Measurements from ENCODE around the gene MSMB. TPM values are rescaled to one million over a fixed set of nuclear protein-coding genes. Genes with fewer than 3 reads are reported as not detected.

MSMB gene
- total RNA-seq, 1 experiment from 2014 or later, result not detected

GRCh38 chr10:46053534-46054434 lies 7.7 kb upstream of the MSMB start:
- intact Hi-C loops (cut with micrococcal nuclease; ENCODE audit: unreplicated experiment), result no loop called here

GRCh38 chr10:46052791-46053375 lies 6.8 kb upstream of the MSMB start:
- no TSS peak for BruUV-seq (replicated peaks)
- Histone ChIP-seq H3K36me3 (ENCODE audit: insufficient read depth, low read length, poor library complexity, severe bottlenecking) (no peaks in the 10 kb centered on the region), H3K27ac (ENCODE audit: low read depth, low read length, poor library complexity, severe bottlenecking) (no peak overlapping the region), H3K9me3 (ENCODE audit: low read depth, low read length, poor library complexity, severe bottlenecking) (no peaks in the 10 kb centered on the region), H3K27me3 (replicated peaks; ENCODE audit: insufficient read depth, low read depth, low read length, poor library complexity) (peaks cover 7% of the 10 kb centered on the region), H3K4me1 (ENCODE audit: insufficient read depth, low read length, poor library complexity, severe bottlenecking) (no peaks in the 10 kb centered on the region), H3K4me3 (ENCODE audit: low read depth, low read length, poor library complexity, severe bottlenecking) (no peak overlapping the region)
- CTCF ChIA-PET, result interaction anchor here (0.6 kb wide), 1 partner anchor 13 kb away, joined by 5 read pairs; no protein-coding TSS in a partner anchor
- POLR2A ChIA-PET (ENCODE audit: low non-redundant PET), result no interaction called here
- TF ChIP-seq EZH2 (IDR thresholded peaks at IDR 0.05; ENCODE audit: borderline replicate concordance, low read depth, low read length, poor library complexity, severe bottlenecking) (no peak), CTCF (conservative IDR thresholded peaks at IDR 0.05; ENCODE audit: low read depth, low read length) (no peak)
- intact Hi-C loops (cut with micrococcal nuclease; ENCODE audit: unreplicated experiment), result no loop called here
- DNase-seq (ENCODE audit: low spot score), result no peak

More at GRCh38 chr10:46053534-46054434, 7.7 kb upstream of the MSMB start:
- H3K27ac ChIP-seq (ENCODE audit: low read depth, low read length, poor library complexity, severe bottlenecking), result no peak overlapping the region
- no peaks in the 10 kb centered on the region for H3K4me1 ChIP-seq (ENCODE audit: insufficient read depth, low read length, poor library complexity, severe bottlenecking)
- H3K36me3 ChIP-seq (ENCODE audit: insufficient read depth, low read length, poor library complexity, severe bottlenecking), result no peaks in the 10 kb centered on the region
- no peak overlapping the region for H3K4me3 ChIP-seq (ENCODE audit: low read depth, low read length, poor library complexity, severe bottlenecking)
- TF ChIP-seq CTCF (conservative IDR thresholded peaks at IDR 0.05; ENCODE audit: low read depth, low read length), result no peak
- TF ChIP-seq EZH2 (IDR thresholded peaks at IDR 0.05; ENCODE audit: borderline replicate concordance, low read depth, low read length, poor library complexity, severe bottlenecking), result no peak
- BruUV-seq (replicated peaks), result no TSS peak
- no peaks in the 10 kb centered on the region for H3K9me3 ChIP-seq (ENCODE audit: low read depth, low read length, poor library complexity, severe bottlenecking)
- H3K27me3 ChIP-seq (replicated peaks; ENCODE audit: insufficient read depth, low read depth, low read length, poor library complexity), result peaks cover 7% of the 10 kb centered on the region
- POLR2A ChIA-PET (ENCODE audit: low non-redundant PET), result no interaction called here
- DNase-seq (ENCODE audit: low spot score), result no peak
- CTCF ChIA-PET, result no interaction called here

GRCh38 chr10:46052057-46052790 lies 6.2 kb upstream of the MSMB start:
- no peaks in the 10 kb centered on the region for H3K9me3 ChIP-seq (ENCODE audit: low read depth, low read length, poor library complexity, severe bottlenecking)
- H3K27me3 ChIP-seq (replicated peaks; ENCODE audit: insufficient read depth, low read depth, low read length, poor library complexity), result peaks cover 10% of the 10 kb centered on the region
- no peaks in the 10 kb centered on the region for H3K4me1 ChIP-seq (ENCODE audit: insufficient read depth, low read length, poor library complexity, severe bottlenecking)
- no TSS peak for BruUV-seq (replicated peaks)
- no peak overlapping the region for H3K4me3 ChIP-seq (ENCODE audit: low read depth, low read length, poor library complexity, severe bottlenecking)
- intact Hi-C loops (cut with micrococcal nuclease; ENCODE audit: unreplicated experiment), result no loop called here
- ChIA-PET CTCF (interaction anchor here (0.6 kb wide), 1 partner anchor 14 kb away, joined by 5 read pairs; no protein-coding TSS in a partner anchor), POLR2A (ENCODE audit: low non-redundant PET) (no interaction called here)
- H3K36me3 ChIP-seq (ENCODE audit: insufficient read depth, low read length, poor library complexity, severe bottlenecking), result no peaks in the 10 kb centered on the region
- no peak for DNase-seq (ENCODE audit: low spot score)
- no peak for TF ChIP-seq EZH2 (IDR thresholded peaks at IDR 0.05; ENCODE audit: borderline replicate concordance, low read depth, low read length, poor library complexity, severe bottlenecking)
- TF ChIP-seq CTCF (conservative IDR thresholded peaks at IDR 0.05; ENCODE audit: low read depth, low read length), result no peak
- H3K27ac ChIP-seq (ENCODE audit: low read depth, low read length, poor library complexity, severe bottlenecking), result no peak overlapping the region

All from A673 (cell line).